ENCODE results near the gene SRSF4. TPM values are rescaled to one million over a fixed set of nuclear protein-coding genes. Genes with fewer than 3 reads are reported as not detected.

The SRSF4 gene
- total RNA-seq, 4 donors from 2014 or later: 41.4 to 82.6 (median 56.4) TPM

DNA sequence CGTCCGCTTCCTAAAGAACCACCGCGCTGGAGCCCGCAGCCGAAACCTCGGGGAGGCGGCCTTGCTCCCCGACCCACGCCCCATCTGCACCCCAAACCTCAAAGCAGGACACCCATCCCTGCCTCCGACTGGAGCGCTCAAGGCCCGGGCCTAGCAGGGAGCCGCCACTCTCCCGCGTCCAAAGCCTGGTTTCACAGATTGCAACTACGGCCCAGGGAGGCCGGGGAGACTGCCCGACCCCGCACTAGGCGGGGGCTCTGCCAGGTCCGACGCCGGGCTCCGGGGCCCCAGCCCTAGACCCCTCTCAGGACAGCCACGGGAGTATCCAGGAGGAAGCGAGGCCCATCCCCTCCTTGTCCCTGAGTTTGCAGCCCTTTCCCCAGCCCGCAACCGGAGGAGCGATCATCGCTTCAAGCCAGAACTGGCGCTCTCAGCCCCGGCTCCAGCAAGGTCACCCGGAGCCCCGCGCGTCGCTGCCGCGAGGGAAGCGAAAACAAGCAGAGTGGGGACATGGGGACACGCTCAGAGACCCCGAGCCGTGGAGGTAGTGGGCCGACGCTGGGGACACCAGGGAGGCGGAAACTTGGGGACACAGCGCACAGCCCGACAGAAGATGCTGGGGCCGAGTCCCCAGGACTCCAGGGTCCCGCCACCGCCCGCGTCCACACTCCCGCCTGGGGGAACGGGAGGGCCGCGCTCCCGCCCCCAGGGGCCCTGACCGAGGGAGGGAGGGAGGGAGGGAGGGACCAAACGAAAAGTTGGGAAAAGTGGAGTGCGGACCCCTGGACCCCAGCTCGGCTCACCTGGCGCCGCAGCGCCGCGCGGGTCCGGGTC is 58.4 kb downstream of the SRSF4 start:
- H3K36me3 ChIP-seq: peaks cover 0 to 13% (median 0%) of the 10 kb centered on the region in 3 donors
- no peak for DNase-seq
- H3K27me3 ChIP-seq: peaks cover 0 to 49% (median 0%) of the 10 kb centered on the region in 4 donors
- H3K27ac ChIP-seq: peak overlapping the region; percentile 79 to 97 (median 90)
- H3K9me3 ChIP-seq: no peaks in the 10 kb centered on the region
- 0% methylated on average over 2 of the region's 70 CpGs; no CpG with 5 or more reads in 1 of the 2 donors for WGBS, 2 donors
- intact Hi-C loops (cut with DNase I): loop anchor here (10.0 kb wide), 1 partner anchor 62 kb away; the partner anchor contains the start of gene SRSF4
- peak overlapping the region; percentile 28 to 82 (median 66) for H3K4me3 ChIP-seq
- H3K4me1 ChIP-seq: peaks cover 28 to 57% (median 38%) of the 10 kb centered on the region in 3 donors
- no peak for TF ChIP-seq POLR2A (IDR thresholded peaks at IDR 0.05)
- TF ChIP-seq, protein P1, sequence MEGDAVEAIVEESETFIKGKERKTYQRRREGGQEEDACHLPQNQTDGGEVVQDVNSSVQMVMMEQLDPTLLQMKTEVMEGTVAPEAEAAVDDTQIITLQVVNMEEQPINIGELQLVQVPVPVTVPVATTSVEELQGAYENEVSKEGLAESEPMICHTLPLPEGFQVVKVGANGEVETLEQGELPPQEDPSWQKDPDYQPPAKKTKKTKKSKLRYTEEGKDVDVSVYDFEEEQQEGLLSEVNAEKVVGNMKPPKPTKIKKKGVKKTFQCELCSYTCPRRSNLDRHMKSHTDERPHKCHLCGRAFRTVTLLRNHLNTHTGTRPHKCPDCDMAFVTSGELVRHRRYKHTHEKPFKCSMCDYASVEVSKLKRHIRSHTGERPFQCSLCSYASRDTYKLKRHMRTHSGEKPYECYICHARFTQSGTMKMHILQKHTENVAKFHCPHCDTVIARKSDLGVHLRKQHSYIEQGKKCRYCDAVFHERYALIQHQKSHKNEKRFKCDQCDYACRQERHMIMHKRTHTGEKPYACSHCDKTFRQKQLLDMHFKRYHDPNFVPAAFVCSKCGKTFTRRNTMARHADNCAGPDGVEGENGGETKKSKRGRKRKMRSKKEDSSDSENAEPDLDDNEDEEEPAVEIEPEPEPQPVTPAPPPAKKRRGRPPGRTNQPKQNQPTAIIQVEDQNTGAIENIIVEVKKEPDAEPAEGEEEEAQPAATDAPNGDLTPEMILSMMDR (IDR thresholded peaks at IDR 0.05): no peak

DNA sequence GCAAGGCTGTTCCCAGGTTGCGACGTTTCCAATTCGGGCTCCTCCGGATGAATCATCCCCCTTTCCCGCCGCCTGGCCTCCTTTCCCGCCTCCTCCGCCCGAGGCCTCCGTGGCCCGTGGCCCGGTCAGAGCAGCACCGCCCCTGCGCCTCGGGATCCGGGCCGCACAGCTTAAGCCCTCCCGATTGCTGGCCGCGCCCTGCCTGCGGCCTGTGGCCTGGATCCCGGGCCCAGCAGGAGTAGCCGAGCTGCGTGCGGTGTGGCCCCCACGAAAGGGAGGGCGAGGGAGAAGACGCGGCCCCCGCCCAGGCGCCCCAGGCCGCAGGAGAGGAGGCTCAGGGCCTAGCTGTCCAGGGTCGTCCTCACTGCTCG is 59.0 kb downstream of the SRSF4 start:
- DNase-seq: no peak
- peak overlapping the region; percentile 28 to 82 (median 66) for H3K4me3 ChIP-seq
- peaks cover 28 to 57% (median 38%) of the 10 kb centered on the region in 3 donors for H3K4me1 ChIP-seq
- H3K27ac ChIP-seq: peak overlapping the region; percentile 79 to 97 (median 90)
- TF ChIP-seq, protein P1 (IDR thresholded peaks at IDR 0.05): no peak
- TF ChIP-seq POLR2A (IDR thresholded peaks at IDR 0.05): peak in 1 of 4 donors; percentile 57
- peaks cover 0 to 19% (median 0%) of the 10 kb centered on the region in 3 donors for H3K36me3 ChIP-seq
- peaks cover 0 to 49% (median 0%) of the 10 kb centered on the region in 4 donors for H3K27me3 ChIP-seq
- no peaks in the 10 kb centered on the region for H3K9me3 ChIP-seq
- intact Hi-C loops (cut with DNase I): loop anchor here (10.0 kb wide), 1 partner anchor 62 kb away; the partner anchor contains the start of gene SRSF4
- WGBS, 2 donors: no CpG with 5 or more reads among the region's 34 CpGs

DNA sequence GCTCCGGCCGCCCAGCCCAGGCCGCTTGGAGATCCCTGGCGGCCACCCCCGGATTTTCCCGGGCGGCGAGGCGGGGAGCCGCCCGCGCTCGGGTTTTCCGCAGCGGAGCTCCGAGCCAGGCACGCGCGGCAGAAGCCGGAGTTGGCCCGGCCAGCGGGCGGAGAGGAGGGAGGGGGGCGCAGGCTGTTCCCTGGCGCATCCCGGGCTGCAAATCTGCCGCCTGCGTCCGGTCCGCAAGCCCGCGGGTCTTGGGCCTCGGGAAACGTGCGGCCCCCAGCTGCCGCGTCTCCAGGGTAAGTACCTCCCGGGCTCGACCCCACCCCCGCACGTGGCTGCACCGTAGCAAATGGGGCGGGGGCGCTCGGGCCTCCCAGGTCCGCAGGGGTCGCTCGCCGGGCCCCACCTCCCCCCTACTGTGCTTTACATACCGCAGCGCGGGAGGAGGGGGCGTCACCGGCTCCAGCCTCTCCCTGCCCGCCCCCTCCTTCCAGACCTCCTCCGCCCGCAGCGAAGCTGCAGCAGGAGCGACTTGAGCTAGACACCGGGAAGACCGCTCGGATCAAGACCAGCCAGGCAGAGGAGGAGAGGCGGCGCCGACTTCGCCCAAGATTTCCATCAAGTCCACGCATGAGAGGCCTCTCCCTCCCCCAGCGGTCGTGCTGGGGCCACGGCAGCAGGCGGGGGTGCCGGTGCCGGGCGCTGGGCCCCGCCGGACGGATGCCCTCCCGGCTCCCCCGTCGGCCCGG is 59.6 kb downstream of the SRSF4 start:
- intact Hi-C loops (cut with DNase I): loop anchor here (10.0 kb wide), 1 partner anchor 63 kb away; the partner anchor contains the start of gene SRSF4
- Histone ChIP-seq H3K36me3 (peaks cover 0 to 25% (median 0%) of the 10 kb centered on the region in 3 donors), H3K4me3 (peak overlapping the region; percentile 28 to 82 (median 66)), H3K27ac (peak overlapping the region; percentile 79 to 97 (median 90)), H3K4me1 (peaks cover 28 to 57% (median 38%) of the 10 kb centered on the region in 3 donors), H3K27me3 (peaks cover 0 to 49% (median 0%) of the 10 kb centered on the region in 4 donors), H3K9me3 (no peaks in the 10 kb centered on the region)
- no peak for TF ChIP-seq POLR2A (IDR thresholded peaks at IDR 0.05)
- TF ChIP-seq, protein P1 (IDR thresholded peaks at IDR 0.05): no peak
- DNase-seq: no peak
- 3% methylated on average over 10 of the region's 81 CpGs; no CpG with 5 or more reads in 1 of the 2 donors for WGBS, 2 donors

DNA sequence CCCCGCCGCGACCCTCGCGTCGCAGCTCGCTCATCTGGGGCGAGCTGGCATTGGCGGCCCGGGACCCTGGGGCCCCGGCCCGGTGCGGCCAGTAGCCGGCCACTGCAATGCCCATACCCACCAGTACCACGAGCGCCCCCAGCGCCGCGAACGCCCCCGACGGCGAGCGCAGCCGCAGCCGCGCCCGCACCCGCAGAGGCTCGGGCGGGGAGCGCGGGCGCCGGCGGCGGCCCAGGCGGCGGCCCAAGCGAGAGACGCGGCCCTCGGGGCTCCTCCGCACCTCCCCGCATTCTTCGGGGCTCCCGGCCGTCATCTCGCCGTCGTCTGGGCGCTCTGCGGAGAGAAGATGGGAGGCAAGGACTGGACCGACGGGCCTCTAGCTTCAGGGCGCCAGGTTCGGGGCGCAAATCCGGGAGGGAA is 60.2 kb downstream of the SRSF4 start:
- H3K9me3 ChIP-seq: no peaks in the 10 kb centered on the region
- TF ChIP-seq, protein P1 (IDR thresholded peaks at IDR 0.05): no peak
- TF ChIP-seq POLR2A (IDR thresholded peaks at IDR 0.05): no peak
- no peak for DNase-seq
- H3K27me3 ChIP-seq: peaks cover 0 to 49% (median 0%) of the 10 kb centered on the region in 4 donors
- no CpG with 5 or more reads among the region's 59 CpGs for WGBS, 2 donors
- peak overlapping the region; percentile 79 to 97 (median 90) for H3K27ac ChIP-seq
- intact Hi-C loops (cut with DNase I): loop anchor here (10.0 kb wide), 1 partner anchor 63 kb away; the partner anchor contains the start of gene SRSF4
- H3K4me3 ChIP-seq: peak overlapping the region; percentile 28 to 82 (median 66)
- H3K4me1 ChIP-seq: peaks cover 28 to 57% (median 38%) of the 10 kb centered on the region in 3 donors
- peaks cover 0 to 31% (median 0%) of the 10 kb centered on the region in 3 donors for H3K36me3 ChIP-seq
